Esophagus muscularis mucosa (tissue), 4 donors: ENCODE measurements around the gene RNF144A. TPM values are rescaled to one million over a fixed set of nuclear protein-coding genes. Genes with fewer than 3 reads are reported as not detected.

ENCODE experiments used
- DNase-seq: peaks from one replicate; pipeline ENCODE4 v3.0.0-alpha.2; 2017; ENCODE audit errors: extremely low spot score
- H3K27ac ChIP-seq, 4 donors: fragments of 200-600 bp; sonication (generic); replicated peaks in 1 of 4; 1 replicate in 3 of 4; 2 replicates in 1 of 4; pipeline ENCODE4 v1.5.1; 2016 to 2019; ENCODE audit warnings: mild to moderate bottlenecking in 1 of 4
- H3K27me3 ChIP-seq, 4 donors: fragments of 200-600 bp; sonication (generic); one replicate each; pipeline versions ENCODE4 v1.5.1 to v1.6.0; 2016 to 2019
- H3K36me3 ChIP-seq, 4 donors: fragments of 200-600 bp; sonication (generic); one replicate each; pipeline ENCODE4 v1.5.1; 2016 to 2019
- H3K4me1 ChIP-seq, 4 donors: fragments of 200-600 bp; sonication (generic); one replicate each; pipeline ENCODE4 v1.5.1; 2016 to 2019
- H3K4me3 ChIP-seq, 4 donors: fragments of 200-600 bp; sonication (generic); 1 replicate in 2 of 4; 2 replicates in 2 of 4; pipeline ENCODE4 v1.5.1; 2016 to 2019; ENCODE audit warnings: mild to moderate bottlenecking in 4 of 4, moderate library complexity in 1 of 4
- H3K9me3 ChIP-seq, 4 donors: fragments of 200-600 bp; sonication (generic); 1 replicate in 3 of 4; 2 replicates in 1 of 4; pipeline ENCODE4 v1.5.1; 2016 to 2019
- CTCF ChIP-seq, 3 experiments: fragments of 200-600 bp in 2 of 3; fragments of 450-650 bp in 1 of 3; sonication (generic) in 2 of 3; IDR thresholded peaks; one replicate each; pipeline ENCODE4 v1.5.1; 2017 to 2019; ENCODE audit warnings: antibody characterized with exemption in 3 of 3, mild to moderate bottlenecking in 2 of 3, moderate library complexity in 1 of 3
- EP300 ChIP-seq: sonication (generic); formaldehyde crosslinking; IDR thresholded peaks from one replicate; pipeline ENCODE4 v1.6.1; 2017; ENCODE audit warnings: antibody characterized with exemption
- POLR2A ChIP-seq: fragments of 450-650 bp; IDR thresholded peaks from one replicate; pipeline ENCODE4 v1.6.1; 2017; ENCODE audit warnings: antibody characterized with exemption, moderate library complexity, mild to moderate bottlenecking, low read depth
- POLR2AphosphoS5 ChIP-seq, 2 donors: sonication (generic); formaldehyde crosslinking; IDR thresholded peaks; one replicate each; pipeline ENCODE4 v1.6.1; 2017; ENCODE audit warnings: antibody characterized with exemption in 2 of 2
- WGBS: methylation state at CpG from one replicate; pipeline ENCODE4 v1.1.5; 2018; 5-methylcytosine and 5-hydroxymethylcytosine counted together
- intact Hi-C: fragments of 100-400 bp; cut with DNase I; formaldehyde crosslinking; loops from one replicate; pipeline ENCODE4 v1.15.1; 2023
- total RNA-seq, 4 donors: library from RNA; depleted of rRNA; stranded (reverse); fragments of >200 nt; gene quantifications; one replicate each; pipeline versions ENCODE4 v1.1.0 to v1.2.1, GENCODE V29; 2016

The RNF144A gene
- total RNA-seq, 4 donors from 2014 or later = 5.4 to 10.8 (median 8.8) TPM

- intact Hi-C loops = no loop called here
- WGBS = 54% methylated on average over 10 of the region's 10 CpGs
- TF ChIP-seq EP300 (no peak), CTCF (IDR thresholded peaks at IDR 0.05) (no peak), POLR2AphosphoS5 (IDR thresholded peaks at IDR 0.05) (peak; percentile 48 to 62)
- peaks cover 0 to 11% (median 3%) of the 10 kb centered on the region in 4 donors for H3K4me1 ChIP-seq
- peak overlapping the region in 3 of 4 donors; percentile 7 to 49 (median 29) for H3K27ac ChIP-seq
- no peaks in the 10 kb centered on the region for H3K9me3 ChIP-seq
- no peaks in the 10 kb centered on the region for H3K27me3 ChIP-seq
- no peak for DNase-seq
- no peaks in the 10 kb centered on the region for H3K36me3 ChIP-seq
- H3K4me3 ChIP-seq = no peak overlapping the region
Observed at GRCh38 chr2:7077660-7078267, 160.6 kb downstream of the RNF144A start.

GRCh38 chr2:7083580-7084509 lies 166.6 kb downstream of the RNF144A start:
- intact Hi-C loops = no loop called here
- H3K27ac ChIP-seq = no peak overlapping the region

GRCh38 chr2:7084601-7085000 lies 167.4 kb downstream of the RNF144A start:
- Histone ChIP-seq H3K27ac (no peak overlapping the region), H3K4me1 (no peaks in the 10 kb centered on the region), H3K27me3 (no peaks in the 10 kb centered on the region), H3K9me3 (peaks cover 0 to 8% (median 0%) of the 10 kb centered on the region in 4 donors), H3K36me3 (no peaks in the 10 kb centered on the region), H3K4me3 (no peak overlapping the region)
- TF ChIP-seq EP300 (no peak), POLR2AphosphoS5 (IDR thresholded peaks at IDR 0.05) (no peak), POLR2A (no peak), CTCF (IDR thresholded peaks at IDR 0.05) (no peak)
- no peak for DNase-seq
- intact Hi-C loops = no loop called here

More at GRCh38 chr2:7083580-7084509, 166.6 kb downstream of the RNF144A start:
- TF ChIP-seq EP300 = no peak
- peak in 1 of 3 experiments; percentile 15 for TF ChIP-seq CTCF (IDR thresholded peaks at IDR 0.05)
- H3K4me3 ChIP-seq = no peak overlapping the region
- no peaks in the 10 kb centered on the region for H3K4me1 ChIP-seq
- no peaks in the 10 kb centered on the region for H3K27me3 ChIP-seq
- 67% methylated on average over 10 of the region's 10 CpGs for WGBS
- no peaks in the 10 kb centered on the region for H3K36me3 ChIP-seq
- peak; percentile 29 for DNase-seq
- peaks cover 0 to 8% (median 0%) of the 10 kb centered on the region in 4 donors for H3K9me3 ChIP-seq

- WGBS = 91% methylated on average over 11 of the region's 16 CpGs
Observed at GRCh38 chr2:7089284-7089683, 172.1 kb downstream of the RNF144A start.

More at GRCh38 chr2:7089284-7089683, 172.1 kb downstream of the RNF144A start:
- H3K4me3 ChIP-seq = no peak overlapping the region
- intact Hi-C loops = no loop called here
- H3K27me3 ChIP-seq = no peaks in the 10 kb centered on the region
- H3K36me3 ChIP-seq = no peaks in the 10 kb centered on the region
- H3K9me3 ChIP-seq = peaks cover 0 to under 1% (median 0%) of the 10 kb centered on the region in 4 donors
- no peaks in the 10 kb centered on the region for H3K4me1 ChIP-seq
- H3K27ac ChIP-seq = no peak overlapping the region
- no peak for DNase-seq
- no peak for TF ChIP-seq POLR2AphosphoS5 (IDR thresholded peaks at IDR 0.05)
- no peak for TF ChIP-seq POLR2A
- TF ChIP-seq EP300 = no peak
- TF ChIP-seq CTCF (IDR thresholded peaks at IDR 0.05) = no peak
